HG02973 (cell line): Measurements from ENCODE around the gene CD99.
A peak's percentile ranks its signal among the peaks of the same experiment; 100 is the strongest.

Experiments
- ATAC-seq: cut with Tn5 transposase; IDR thresholded peaks from one replicate; pipeline ENCODE4 v1.9.1; 2021; ENCODE audit warnings: moderate library complexity; ENCODE audit not compliant: unreplicated experiment

The CD99 gene

GRCh38 chrX:2690856-2691542 is at the start of gene CD99:
Gene CD99, plus strand, starts transcription at chrX:2691295. Its CDS starts 66 bp downstream, at chrX:2691361.
- peak; percentile 81 for ATAC-seq

- no peak for ATAC-seq
Observed at GRCh38 chrX:2642146-2642545, 48.9 kb upstream of the CD99 start.

- no peak for ATAC-seq
Observed at GRCh38 chrX:2642791-2643190, 48.3 kb upstream of the CD99 start.

DNA sequence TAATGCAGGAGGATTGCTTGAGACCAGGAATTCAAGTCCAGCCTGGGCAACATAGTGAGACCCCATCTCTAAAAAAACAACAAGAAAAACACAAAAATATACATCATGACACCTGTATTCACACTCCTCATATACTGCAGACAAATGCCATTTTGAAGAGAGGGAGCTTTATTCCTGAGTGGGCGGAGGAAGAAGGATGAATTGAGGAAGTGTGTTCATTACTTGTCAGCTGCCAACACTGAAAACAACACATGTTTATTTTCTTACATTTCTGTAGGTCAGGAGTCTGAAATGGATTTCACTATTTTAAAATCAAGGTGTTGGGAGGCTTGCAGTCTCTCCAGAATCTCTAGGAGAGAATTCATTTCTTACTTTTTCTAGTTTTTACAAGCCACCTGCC is 47.2 kb upstream of the CD99 start:
- no peak for ATAC-seq

GRCh38 chrX:2645563-2645962 is 45.5 kb upstream of the CD99 start:
- no peak for ATAC-seq

- ATAC-seq = no peak
Observed at GRCh38 chrX:2647627-2648026, 43.5 kb upstream of the CD99 start.

DNA sequence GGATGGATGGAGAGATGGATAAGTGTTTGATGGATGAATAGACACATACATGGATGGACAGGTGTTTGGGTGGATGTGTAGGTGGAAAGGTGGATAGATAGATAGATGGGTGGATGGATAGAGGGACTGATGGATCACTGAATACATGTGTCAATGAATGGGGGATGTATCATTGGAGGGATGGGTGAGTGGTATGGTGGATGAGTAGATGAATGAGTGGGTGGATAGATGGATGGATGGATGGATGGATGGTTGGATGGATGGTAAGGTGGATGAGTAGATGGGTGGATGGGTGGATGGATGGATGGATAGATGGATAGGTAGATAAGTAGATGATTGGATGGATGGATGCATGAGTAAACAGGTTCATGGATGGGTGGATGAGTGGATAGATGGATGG is 41.1 kb upstream of the CD99 start:
- ATAC-seq = no peak

DNA sequence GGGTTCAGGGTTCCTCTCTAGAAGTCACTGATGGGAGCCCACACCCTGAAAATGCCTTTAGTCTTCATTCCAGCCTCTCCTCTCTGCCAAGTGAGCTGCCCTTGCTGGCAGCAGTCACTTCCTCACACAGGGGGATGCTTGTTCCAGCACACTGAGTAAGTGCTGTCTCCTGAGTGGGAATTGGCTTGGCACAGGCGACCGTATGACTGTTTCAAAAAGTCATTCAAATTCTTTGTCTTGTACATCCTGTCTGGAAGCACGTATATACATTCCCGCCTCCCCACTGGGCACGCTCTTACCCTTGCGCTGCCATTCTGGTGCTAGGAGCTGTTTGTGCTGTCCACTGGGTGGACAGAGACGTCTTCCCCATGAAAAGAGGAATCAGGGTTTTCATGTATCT is 40.2 kb upstream of the CD99 start:
- ATAC-seq = no peak

GRCh38 chrX:2652106-2652505 is 39.0 kb upstream of the CD99 start:
- no peak for ATAC-seq

DNA sequence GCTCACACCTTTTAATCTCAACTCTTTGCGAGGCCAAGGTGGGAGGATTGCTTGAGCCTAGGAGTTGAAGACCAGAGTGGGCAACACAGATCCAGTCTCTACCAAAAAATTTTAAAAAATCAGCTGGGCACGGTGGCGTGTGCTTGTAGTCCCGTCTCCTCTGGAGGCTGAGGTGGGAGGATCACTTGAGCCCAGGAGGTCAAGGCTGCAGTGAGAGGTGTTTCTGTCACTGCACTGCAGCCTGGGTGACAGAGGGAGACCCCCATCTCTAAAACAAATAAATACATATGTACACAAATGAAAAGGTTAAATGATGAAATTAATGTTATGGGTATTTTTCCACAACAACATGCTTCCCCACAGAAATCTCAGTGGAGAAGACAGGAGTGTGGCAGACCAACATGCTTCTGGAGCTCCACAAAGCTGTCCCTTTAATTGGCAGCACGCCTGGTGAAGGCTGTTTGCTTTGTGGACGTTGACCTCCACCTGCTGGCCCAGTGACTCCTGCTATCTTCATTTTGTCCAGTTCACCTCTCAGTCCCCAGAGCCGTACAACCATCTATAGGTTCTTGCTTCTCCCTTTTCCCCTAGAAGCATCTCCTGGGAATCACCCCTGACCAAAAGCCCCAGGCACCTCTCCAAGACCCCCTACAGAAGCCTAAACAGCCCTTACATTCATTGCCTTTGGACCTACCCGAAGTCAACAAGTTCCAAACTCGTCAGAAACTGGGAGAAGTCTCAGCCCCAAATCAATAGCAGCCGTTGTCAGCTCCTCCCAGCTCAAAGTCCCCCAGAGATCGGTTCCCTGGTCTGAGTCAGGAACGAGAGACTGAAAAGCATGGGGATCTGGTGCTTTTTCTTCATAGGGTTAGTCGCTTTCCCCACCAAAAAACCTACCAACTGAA is 36.4 kb upstream of the CD99 start:
- ATAC-seq = no peak

DNA sequence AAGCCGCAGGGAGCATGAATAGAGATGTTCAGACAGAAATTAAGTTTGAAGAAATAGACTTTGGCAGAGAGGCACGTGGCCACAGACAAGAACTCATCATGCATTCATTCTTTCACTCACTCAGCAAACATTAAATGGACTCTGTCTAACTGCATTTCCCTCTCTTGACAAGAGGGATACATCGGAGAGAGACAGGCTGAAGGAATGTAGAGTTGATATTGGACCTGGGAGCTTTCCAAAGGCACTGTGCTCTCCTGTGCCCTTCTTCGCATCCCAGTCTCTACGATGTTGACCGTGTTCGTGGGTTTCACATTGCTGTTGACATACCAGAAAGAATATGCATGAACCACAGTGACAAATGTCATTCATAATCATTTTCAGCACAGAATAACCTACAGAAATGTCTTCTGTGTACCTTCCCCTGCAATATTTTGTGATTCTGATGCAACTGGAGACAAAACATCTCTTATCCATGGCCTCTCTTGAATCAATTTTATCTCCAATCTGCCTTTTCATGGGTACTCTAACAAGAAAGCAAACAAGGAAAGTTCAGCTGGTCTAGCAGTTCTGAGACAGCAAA is 34.7 kb upstream of the CD99 start:
- no peak for ATAC-seq

DNA sequence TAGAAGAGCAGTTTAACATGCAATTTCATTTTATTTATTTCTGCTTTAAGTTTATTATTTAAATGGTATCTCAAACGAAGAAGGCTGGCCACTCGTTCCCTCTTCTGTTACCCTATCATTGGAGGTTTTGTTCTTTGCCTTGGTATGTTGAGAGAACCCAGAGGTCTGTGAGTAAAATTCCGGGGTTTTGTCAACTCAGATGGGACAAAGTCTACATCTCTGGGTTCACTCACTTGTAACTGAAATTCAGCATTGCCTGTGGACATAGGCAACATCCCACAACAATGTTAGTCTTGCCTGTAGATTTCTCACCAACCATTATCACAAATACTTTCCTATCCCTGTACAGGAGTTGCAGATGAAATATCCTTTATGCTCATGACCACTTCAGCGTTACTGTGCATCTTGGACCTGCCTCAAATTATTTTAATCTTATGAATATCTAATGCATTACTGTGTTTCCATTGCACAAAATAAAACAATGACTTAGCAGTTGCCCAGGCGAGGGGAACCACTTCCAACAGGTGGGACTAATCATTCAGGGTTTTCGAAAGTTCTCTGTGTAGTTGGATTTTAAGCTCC is 33.5 kb upstream of the CD99 start:
- ATAC-seq = no peak

DNA sequence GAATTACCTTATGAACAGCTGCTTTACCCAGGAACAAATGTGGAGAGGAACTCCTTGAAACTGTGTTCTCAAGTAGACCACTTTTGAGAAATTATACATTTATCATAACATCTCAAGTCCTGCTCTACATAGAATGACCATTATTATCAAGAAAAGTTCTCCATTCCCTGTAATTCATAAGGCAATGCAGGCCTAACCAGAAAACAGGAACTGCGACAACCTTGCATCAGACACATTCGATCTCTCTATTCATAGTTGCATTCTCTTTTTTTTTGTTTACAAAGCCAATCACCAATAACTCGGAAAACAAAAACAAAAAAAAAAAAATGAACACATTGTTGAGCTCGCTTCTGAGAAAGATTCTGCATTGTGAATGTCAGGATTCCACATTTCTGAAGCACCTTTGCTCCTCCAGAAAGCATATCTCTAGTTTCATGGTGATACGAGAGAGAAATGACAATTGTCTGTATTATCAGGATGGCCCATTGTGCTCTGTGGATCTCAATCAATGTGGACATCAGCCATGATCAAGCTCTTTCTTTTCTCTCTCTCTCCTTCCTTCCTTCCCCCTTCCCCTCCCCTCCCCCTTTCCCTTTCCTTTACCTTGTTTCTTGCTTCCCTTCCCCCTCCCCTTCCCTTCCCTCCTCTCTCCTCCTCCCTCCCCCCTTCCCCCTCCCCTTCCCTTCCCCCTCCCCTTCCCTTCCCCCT is 32.4 kb upstream of the CD99 start:
- ATAC-seq = no peak

DNA sequence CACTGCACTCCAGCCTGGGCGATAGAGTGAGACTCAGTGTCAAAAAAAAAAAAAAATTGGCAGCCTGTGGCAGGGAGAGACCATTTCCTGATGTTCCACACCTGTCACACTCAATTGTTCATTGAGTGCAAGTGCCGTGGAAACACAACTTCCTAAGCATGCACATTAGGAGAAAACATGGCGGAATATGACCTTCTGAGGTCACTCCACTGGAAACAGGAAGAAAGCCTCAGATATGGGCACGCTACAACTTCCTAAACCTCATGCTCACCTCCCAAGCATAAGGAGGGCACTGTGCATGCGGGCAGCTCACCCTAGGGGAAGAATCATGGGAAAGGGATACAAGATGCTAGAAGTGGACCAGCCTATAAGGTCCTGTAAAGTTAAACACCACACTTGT is 28.5 kb upstream of the CD99 start:
- ATAC-seq = no peak

DNA sequence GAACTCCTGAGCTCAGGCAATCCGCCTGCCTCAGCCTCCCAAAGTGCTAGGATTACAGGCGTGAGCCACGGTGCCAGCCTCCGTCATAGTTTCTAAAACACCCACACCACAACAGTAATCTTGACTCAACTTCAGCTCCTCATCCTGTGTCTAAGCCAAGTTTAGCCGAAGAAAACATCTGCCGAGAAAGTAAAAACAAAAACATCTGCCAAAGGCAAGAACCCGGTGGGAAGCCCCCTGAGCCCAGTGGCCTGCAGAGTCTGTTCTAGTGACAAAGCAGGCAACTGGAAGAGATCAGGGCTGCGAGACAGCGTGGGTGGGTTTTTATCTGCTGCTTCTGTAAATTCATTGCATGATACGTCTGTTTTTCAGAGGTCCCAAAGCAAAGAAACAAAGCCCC is 26.6 kb upstream of the CD99 start:
- no peak for ATAC-seq

- no peak for ATAC-seq
Observed at GRCh38 chrX:2665387-2666304, 25.4 kb upstream of the CD99 start.

- ATAC-seq = no peak
Observed at GRCh38 chrX:2666491-2666890, 24.6 kb upstream of the CD99 start.

DNA sequence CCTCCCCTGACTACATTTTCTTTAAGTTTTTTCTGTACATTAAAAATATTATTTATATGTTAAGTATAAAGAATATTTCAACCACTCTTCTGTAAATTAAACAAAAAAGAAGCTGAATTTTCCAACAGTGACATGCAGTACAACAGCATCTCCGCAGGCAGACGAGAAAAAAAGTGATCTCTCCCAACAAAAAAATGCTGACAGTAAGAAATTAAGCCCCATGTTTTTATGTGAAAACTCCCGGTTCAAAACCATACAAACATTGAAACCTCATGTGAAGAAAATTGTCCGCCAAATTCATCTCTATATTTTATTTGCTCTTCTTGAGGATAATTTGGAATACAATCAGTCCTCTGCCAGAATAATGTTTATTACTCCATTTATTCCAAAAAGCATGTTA is 20.1 kb upstream of the CD99 start:
- no peak for ATAC-seq

- no peak for ATAC-seq
Observed at GRCh38 chrX:2672084-2672483, 19.0 kb upstream of the CD99 start.

GRCh38 chrX:2673611-2674010 is 17.5 kb upstream of the CD99 start:
- no peak for ATAC-seq
